HG02588 (cell line): ENCODE measurements around the gene KRTAP5-2.
"Not testable (repeated sequence)": the region's sequence is repeated elsewhere in the genome, so short reads cannot be mapped to it uniquely, and the experiment has no call there.

ENCODE experiments used
- ATAC-seq: cut with Tn5 transposase; IDR thresholded peaks from one replicate; pipeline ENCODE4 v1.9.1; 2021; ENCODE audit warnings: mild to moderate bottlenecking, moderate library complexity; ENCODE audit not compliant: unreplicated experiment

The KRTAP5-2 gene

GRCh38 chr11:1592628-1593027, 5.5 kb downstream of the KRTAP5-2 start:
- no peak for ATAC-seq

GRCh38 chr11:1589996-1590395, 8.1 kb downstream of the KRTAP5-2 start:
- ATAC-seq, result no peak

- ATAC-seq, result not testable (repeated sequence)
Observed at GRCh38 chr11:1589191-1589963, 8.7 kb downstream of the KRTAP5-2 start.

- no peak for ATAC-seq
Observed at GRCh38 chr11:1586699-1587098, 11.4 kb downstream of the KRTAP5-2 start.

GRCh38 chr11:1584661-1585370, 13.3 kb downstream of the KRTAP5-2 start, which contains the start of gene KRTAP5-1:
Gene KRTAP5-1, minus strand, starts transcription at chr11:1585283. Its CDS starts 34 bp downstream, at chr11:1585249.
- ATAC-seq, result not testable (repeated sequence)

GRCh38 chr11:1582909-1583308, 15.2 kb downstream of the KRTAP5-2 start:
- not testable (repeated sequence) for ATAC-seq

- no peak for ATAC-seq
Observed at GRCh38 chr11:1581976-1582375, 16.1 kb downstream of the KRTAP5-2 start.

GRCh38 chr11:1576825-1577224, 21.3 kb downstream of the KRTAP5-2 start:
- ATAC-seq, result no peak

GRCh38 chr11:1575756-1576155, 22.3 kb downstream of the KRTAP5-2 start:
- not testable (repeated sequence) for ATAC-seq

GRCh38 chr11:1574933-1575242, 23.2 kb downstream of the KRTAP5-2 start:
- ATAC-seq, result no peak

GRCh38 chr11:1574238-1574932, 23.7 kb downstream of the KRTAP5-2 start:
- ATAC-seq, result no peak

- no peak for ATAC-seq
Observed at GRCh38 chr11:1573903-1574237, 24.2 kb downstream of the KRTAP5-2 start.

- no peak for ATAC-seq
Observed at GRCh38 chr11:1573077-1573902, 24.8 kb downstream of the KRTAP5-2 start.

- peak; percentile 59 for ATAC-seq
Observed at GRCh38 chr11:1572197-1573076, 25.7 kb downstream of the KRTAP5-2 start, which contains the start of gene DUSP8. Gene DUSP8, minus strand, starts transcription at chr11:1572271. Its CDS starts 6,445 bp downstream, at chr11:1565826.

GRCh38 chr11:1571760-1572196, 26.3 kb downstream of the KRTAP5-2 start:
- peak; percentile 12 for ATAC-seq

- no peak for ATAC-seq
Observed at GRCh38 chr11:1570896-1571759, 27.0 kb downstream of the KRTAP5-2 start.

GRCh38 chr11:1570531-1570895, 27.6 kb downstream of the KRTAP5-2 start:
- ATAC-seq, result no peak

- ATAC-seq, result no peak
Observed at GRCh38 chr11:1570001-1570453, 28.1 kb downstream of the KRTAP5-2 start.
